GM12875 (cell line): ENCODE data around the gene RAB3A.
A peak's percentile ranks its signal among the peaks of the same experiment; 100 is the strongest.

ENCODE experiments used
- H3K4me3 ChIP-seq: one replicate; pipeline ENCODE4 v1.5.1; 2011; ENCODE audit warnings: low read depth, low read length, control low read depth
- TF ChIP-seq, protein P1 (sequence below): IDR thresholded peaks from 2 replicates; pipeline ENCODE4 v1.5.1; 2011; ENCODE audit warnings: low read depth, mild to moderate bottlenecking, control low read depth, inconsistent platforms, low read length, moderate library complexity, borderline replicate concordance; ENCODE audit not compliant: insufficient read depth

Gene RAB3A

GRCh38 chr19:18176367-18177310 lies 27.2 kb downstream of the RAB3A start:
- no peak overlapping the region for H3K4me3 ChIP-seq
- TF ChIP-seq, protein P1, sequence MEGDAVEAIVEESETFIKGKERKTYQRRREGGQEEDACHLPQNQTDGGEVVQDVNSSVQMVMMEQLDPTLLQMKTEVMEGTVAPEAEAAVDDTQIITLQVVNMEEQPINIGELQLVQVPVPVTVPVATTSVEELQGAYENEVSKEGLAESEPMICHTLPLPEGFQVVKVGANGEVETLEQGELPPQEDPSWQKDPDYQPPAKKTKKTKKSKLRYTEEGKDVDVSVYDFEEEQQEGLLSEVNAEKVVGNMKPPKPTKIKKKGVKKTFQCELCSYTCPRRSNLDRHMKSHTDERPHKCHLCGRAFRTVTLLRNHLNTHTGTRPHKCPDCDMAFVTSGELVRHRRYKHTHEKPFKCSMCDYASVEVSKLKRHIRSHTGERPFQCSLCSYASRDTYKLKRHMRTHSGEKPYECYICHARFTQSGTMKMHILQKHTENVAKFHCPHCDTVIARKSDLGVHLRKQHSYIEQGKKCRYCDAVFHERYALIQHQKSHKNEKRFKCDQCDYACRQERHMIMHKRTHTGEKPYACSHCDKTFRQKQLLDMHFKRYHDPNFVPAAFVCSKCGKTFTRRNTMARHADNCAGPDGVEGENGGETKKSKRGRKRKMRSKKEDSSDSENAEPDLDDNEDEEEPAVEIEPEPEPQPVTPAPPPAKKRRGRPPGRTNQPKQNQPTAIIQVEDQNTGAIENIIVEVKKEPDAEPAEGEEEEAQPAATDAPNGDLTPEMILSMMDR, result no peak

DNA sequence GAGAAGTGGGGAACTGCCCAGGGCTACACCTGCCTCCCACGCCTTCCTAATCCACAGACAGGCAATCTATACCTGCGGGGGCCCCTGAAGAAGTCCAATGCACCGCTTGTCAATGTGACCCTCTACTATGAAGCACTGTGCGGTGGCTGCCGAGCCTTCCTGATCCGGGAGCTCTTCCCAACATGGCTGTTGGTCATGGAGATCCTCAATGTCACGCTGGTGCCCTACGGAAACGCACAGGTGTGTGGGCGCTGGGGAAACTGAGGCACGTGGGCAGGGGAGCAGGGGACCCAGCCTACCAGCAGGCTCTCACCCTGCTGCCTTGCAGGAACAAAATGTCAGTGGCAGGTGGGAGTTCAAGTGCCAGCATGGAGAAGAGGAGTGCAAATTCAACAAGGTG lies 28.9 kb downstream of the RAB3A start:
- H3K4me3 ChIP-seq, result peak overlapping the region; percentile 68
- TF ChIP-seq, protein P1, result no peak

GRCh38 chr19:18173572-18174288 lies 30.1 kb downstream of the RAB3A start, which contains the start of gene IFI30:
Gene IFI30 (plus strand): TSS chr19:18173813. CDS start chr19:18173842, 29 bp downstream.
- peak within 1 kb of the TSS; percentile 68 for H3K4me3 ChIP-seq
- TF ChIP-seq, protein P1, result no peak

DNA sequence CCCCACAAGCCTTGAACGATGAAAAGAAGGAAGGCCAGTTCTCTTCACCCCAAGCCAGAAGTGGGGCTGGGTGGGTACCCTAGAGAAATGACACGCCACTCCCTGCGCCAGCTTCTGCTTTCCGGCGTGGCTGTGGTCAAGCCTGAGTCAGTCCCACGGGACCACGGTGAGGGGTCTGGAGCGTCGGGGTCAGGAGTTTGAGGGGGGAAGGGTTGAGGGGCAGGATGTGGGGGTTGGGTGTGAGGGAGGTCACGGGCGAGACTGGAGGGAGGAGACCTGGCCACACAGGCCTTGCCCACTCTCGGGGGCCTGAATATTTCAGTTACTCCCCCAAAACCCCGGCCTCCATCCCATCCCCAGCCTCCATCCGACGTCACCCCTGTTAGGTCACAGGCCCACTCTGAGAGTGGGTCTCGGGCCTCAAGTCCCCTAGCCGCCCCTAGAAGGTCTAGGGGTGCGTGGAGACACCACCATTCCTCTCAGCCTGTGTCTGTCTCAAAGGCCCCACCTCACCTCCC lies 30.7 kb downstream of the RAB3A start:
- H3K4me3 ChIP-seq, result peak overlapping the region; percentile 68
- TF ChIP-seq, protein P1, result no peak

GRCh38 chr19:18172331-18173053 lies 31.4 kb downstream of the RAB3A start:
- TF ChIP-seq, protein P1, result no peak
- H3K4me3 ChIP-seq, result no peak overlapping the region

- no peak overlapping the region for H3K4me3 ChIP-seq
These were observed 32.1 kb downstream of the RAB3A start for GRCh38 chr19:18171605-18172327.

More at GRCh38 chr19:18171605-18172327, 32.1 kb downstream of the RAB3A start:
- TF ChIP-seq, protein P1, result no peak
